Psoas muscle (tissue), 8 donors: ENCODE data around the gene GPR37L1. TPM values are rescaled to one million over a fixed set of nuclear protein-coding genes. Genes with fewer than 3 reads are reported as not detected.

Experiments
- ATAC-seq, 4 donors: fragments of 200-7000 bp; cut with Tn5 transposase; one replicate each; pipeline ENCODE4 v1.9.1; 2020; ENCODE audit warnings: moderate library complexity in 3 of 4, mild to moderate bottlenecking in 2 of 4
- DNase-seq, 2 donors: peaks; one replicate each; pipeline ENCODE4 v3.0.0-alpha.2; 2020
- H3K27ac ChIP-seq: fragments of 200-600 bp; one replicate; pipeline ENCODE4 v1.8.0; 2022
- H3K27me3 ChIP-seq, 3 donors: fragments of 200-600 bp in 1 of 3; one replicate each; pipeline versions ENCODE4 v1.6.1 to v1.8.0; 2013 to 2022; ENCODE audit warnings: low read length in 2 of 3, mild to moderate bottlenecking in 2 of 3, moderate library complexity in 1 of 3; ENCODE audit not compliant: insufficient read depth in 3 of 3
- H3K36me3 ChIP-seq, 2 donors: fragments of 200-600 bp in 1 of 2; one replicate each; pipeline versions ENCODE4 v1.6.1 to v1.8.0; 2013 to 2022; ENCODE audit warnings: low read depth in 1 of 2, mild to moderate bottlenecking in 1 of 2, moderate library complexity in 1 of 2; ENCODE audit not compliant: insufficient read depth in 1 of 2
- H3K4me1 ChIP-seq: fragments of 200-600 bp; one replicate; pipeline ENCODE4 v1.8.0; 2022
- H3K4me3 ChIP-seq: fragments of 200-600 bp; one replicate; pipeline ENCODE4 v1.8.0; 2022; ENCODE audit warnings: mild to moderate bottlenecking
- H3K9me3 ChIP-seq: fragments of 200-600 bp; one replicate; pipeline ENCODE4 v1.8.0; 2022
- WGBS, 3 donors: extraction: QIAGEN DNeasy Blood & Tissue Kit; methylation state at CpG; one replicate each; pipeline versions ENCODE4 v1.1.6 to v1.1.7; 2013; 5-methylcytosine and 5-hydroxymethylcytosine counted together
- intact Hi-C, 2 donors: fragments of 100-400 bp; cut with DNase I; formaldehyde crosslinking; loops; one replicate each; pipeline versions ENCODE4 v1.11.0 to v1.14.2; 2022
- long read RNA-seq, 2 donors: library from polyadenylated mRNA; unstranded; transcript quantifications; one replicate each; pipeline ENCODE4 v2.0.0, GENCODE V29; 2021
- polyA plus RNA-seq, 3 donors: library from polyadenylated mRNA; stranded (reverse); fragments of 200-250 nt; gene quantifications; one replicate each; pipeline ENCODE4 v1.2.3, GENCODE V29; 2013
- total RNA-seq, 4 donors: library from RNA; stranded (reverse); fragmentation: NEBNext Ultra II Directional in 2 of 4; extraction: Animal tissue kit (Norgen Biotek cat#: 25700) in 2 of 4; gene quantifications; one replicate each; pipeline versions ENCODE4 v1.2.1 to v1.2.4, GENCODE V29; 2021 to 2023
- TF ChIP-seq, protein P1 (sequence below): fragments of 200-600 bp; IDR thresholded peaks from one replicate; pipeline ENCODE4 v1.8.0; 2022; ENCODE audit warnings: antibody characterized with exemption
- donor health status: healthy with polysubstance abuse.
- donor health status: DM: no; HTN: no; CAD: no; lungs with moderate emphysema.
- donor health status: Bipolar disorder and iron deficiency.
- donor health status: healthy.
- donor health status: DM: yes; HTN: yes; CAD: no.
- donor health status: DM: no; HTN: no; CAD: no.
- donor health status: DM: no; HTN: no; CAD: no.
- donor health status: DM: yes; HTN: yes; CAD: no.

Gene GPR37L1, protein sequence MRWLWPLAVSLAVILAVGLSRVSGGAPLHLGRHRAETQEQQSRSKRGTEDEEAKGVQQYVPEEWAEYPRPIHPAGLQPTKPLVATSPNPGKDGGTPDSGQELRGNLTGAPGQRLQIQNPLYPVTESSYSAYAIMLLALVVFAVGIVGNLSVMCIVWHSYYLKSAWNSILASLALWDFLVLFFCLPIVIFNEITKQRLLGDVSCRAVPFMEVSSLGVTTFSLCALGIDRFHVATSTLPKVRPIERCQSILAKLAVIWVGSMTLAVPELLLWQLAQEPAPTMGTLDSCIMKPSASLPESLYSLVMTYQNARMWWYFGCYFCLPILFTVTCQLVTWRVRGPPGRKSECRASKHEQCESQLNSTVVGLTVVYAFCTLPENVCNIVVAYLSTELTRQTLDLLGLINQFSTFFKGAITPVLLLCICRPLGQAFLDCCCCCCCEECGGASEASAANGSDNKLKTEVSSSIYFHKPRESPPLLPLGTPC
- total RNA-seq (not detected), polyA plus RNA-seq (under 1 TPM; 0.01 TPM)
- long read RNA-seq, donor 1: 0 reads
- long read RNA-seq, donor 2: 0 reads

DNA sequence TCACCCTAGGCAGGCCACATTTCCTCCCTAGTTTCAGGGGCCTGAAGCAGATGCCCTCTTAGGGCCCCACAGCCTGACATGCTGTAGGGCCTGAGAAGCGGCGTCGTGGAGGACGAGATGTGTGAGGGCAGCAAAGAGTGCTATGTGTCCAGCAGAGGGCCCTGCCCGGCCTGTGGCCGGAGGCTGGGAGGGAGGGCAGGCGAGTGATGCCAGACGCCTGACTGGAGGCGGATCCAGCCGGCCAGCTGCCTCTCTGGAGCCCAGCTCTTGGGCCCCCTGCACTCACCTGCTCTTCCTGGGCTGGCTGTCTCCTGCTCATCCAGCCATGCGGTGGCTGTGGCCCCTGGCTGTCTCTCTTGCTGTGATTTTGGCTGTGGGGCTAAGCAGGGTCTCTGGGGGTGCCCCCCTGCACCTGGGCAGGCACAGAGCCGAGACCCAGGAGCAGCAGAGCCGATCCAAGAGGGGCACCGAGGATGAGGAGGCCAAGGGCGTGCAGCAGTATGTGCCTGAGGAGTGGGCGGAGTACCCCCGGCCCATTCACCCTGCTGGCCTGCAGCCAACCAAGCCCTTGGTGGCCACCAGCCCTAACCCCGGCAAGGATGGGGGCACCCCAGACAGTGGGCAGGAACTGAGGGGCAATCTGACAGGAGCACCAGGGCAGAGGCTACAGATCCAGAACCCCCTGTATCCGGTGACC is at the start of gene GPR37L1:
TSS of gene GPR37L1 (plus strand) at position 279 of the 697 bp plus-strand sequence. CDS start at position 326, 47 bp downstream.
- intact Hi-C loops: loop anchor here in 1 of 2 donors (5.0 kb wide), 1 partner anchor 115 kb away; no protein-coding TSS in a partner anchor
- TF ChIP-seq, protein P1, sequence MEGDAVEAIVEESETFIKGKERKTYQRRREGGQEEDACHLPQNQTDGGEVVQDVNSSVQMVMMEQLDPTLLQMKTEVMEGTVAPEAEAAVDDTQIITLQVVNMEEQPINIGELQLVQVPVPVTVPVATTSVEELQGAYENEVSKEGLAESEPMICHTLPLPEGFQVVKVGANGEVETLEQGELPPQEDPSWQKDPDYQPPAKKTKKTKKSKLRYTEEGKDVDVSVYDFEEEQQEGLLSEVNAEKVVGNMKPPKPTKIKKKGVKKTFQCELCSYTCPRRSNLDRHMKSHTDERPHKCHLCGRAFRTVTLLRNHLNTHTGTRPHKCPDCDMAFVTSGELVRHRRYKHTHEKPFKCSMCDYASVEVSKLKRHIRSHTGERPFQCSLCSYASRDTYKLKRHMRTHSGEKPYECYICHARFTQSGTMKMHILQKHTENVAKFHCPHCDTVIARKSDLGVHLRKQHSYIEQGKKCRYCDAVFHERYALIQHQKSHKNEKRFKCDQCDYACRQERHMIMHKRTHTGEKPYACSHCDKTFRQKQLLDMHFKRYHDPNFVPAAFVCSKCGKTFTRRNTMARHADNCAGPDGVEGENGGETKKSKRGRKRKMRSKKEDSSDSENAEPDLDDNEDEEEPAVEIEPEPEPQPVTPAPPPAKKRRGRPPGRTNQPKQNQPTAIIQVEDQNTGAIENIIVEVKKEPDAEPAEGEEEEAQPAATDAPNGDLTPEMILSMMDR: peak; percentile 35
- DNase-seq: peak; percentile 50 to 71
- 30 to 36% (median 34%) methylated on average over 15 to 19 of the region's 19 CpGs for WGBS, 3 donors
- H3K36me3 ChIP-seq: no peaks in the 10 kb centered on the region
- ATAC-seq: peak; percentile 69 to 79 (median 78)
- no peaks in the 10 kb centered on the region for H3K27me3 ChIP-seq
- no peak within 1 kb of the TSS for H3K27ac ChIP-seq
- no peak within 1 kb of the TSS for H3K4me3 ChIP-seq
- no peaks in the 10 kb centered on the region for H3K4me1 ChIP-seq
- no peaks in the 10 kb centered on the region for H3K9me3 ChIP-seq

DNA sequence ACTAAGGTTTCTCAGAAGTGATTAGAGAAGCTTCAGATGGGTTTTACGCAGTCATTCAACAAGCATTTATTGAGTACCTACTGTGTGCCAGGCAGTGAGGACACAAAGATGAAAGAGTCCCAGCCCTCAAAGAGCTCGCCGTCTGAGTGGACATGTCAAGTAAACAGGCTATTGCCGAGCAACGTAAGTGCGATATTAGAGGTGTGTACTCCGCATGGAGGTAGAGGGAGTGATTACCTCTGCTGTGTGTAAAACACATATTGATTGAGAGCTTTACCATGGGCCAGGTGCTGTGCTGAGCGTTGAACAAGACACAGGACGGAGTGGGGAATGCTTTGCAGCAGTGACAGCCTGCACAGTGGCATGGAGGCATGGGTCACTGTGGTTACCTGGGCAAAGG is 49.5 kb upstream of the GPR37L1 start:
- WGBS, 3 donors: 95 to 97% (median 95%) methylated on average over 9 of the region's 9 CpGs
- no peak overlapping the region for H3K27ac ChIP-seq
- no peak for DNase-seq
- TF ChIP-seq, protein P1: no peak
- intact Hi-C loops: no loop called here
- no peaks in the 10 kb centered on the region for H3K4me1 ChIP-seq
- no peaks in the 10 kb centered on the region for H3K27me3 ChIP-seq
- ATAC-seq: no peak
- H3K9me3 ChIP-seq: no peaks in the 10 kb centered on the region
- no peaks in the 10 kb centered on the region for H3K36me3 ChIP-seq
- H3K4me3 ChIP-seq: no peak overlapping the region

DNA sequence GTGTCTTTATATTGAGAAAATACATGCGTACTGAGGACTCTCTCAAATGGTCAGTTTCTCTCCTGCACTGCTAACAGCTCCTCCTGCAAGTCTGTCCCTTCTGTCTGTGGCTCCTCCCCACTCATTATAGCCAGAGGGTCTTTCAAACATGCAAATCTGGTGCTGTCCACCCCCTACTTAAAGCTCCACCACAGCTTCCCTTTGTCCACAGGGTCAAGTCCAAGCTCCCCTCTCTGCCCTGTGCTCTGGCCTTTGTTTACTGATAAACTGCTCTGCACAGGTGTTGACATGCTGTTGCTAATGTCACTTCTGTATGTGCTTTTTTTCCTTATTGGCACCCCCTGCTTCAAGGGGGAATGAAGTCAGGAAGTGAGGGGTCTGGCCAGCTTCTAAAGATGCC is 47.7 kb upstream of the GPR37L1 start:
- whole genome bisulfite sequencing, 3 donors: 89 to 96% (median 95%) methylated on average over 1 of the region's 1 CpG
- TF ChIP-seq, protein P1: no peak
- Histone ChIP-seq H3K27me3 (no peaks in the 10 kb centered on the region), H3K27ac (no peak overlapping the region), H3K9me3 (no peaks in the 10 kb centered on the region), H3K36me3 (no peaks in the 10 kb centered on the region), H3K4me1 (no peaks in the 10 kb centered on the region), H3K4me3 (no peak overlapping the region)
- no peak for ATAC-seq
- intact Hi-C loops: no loop called here
- no peak for DNase-seq

DNA sequence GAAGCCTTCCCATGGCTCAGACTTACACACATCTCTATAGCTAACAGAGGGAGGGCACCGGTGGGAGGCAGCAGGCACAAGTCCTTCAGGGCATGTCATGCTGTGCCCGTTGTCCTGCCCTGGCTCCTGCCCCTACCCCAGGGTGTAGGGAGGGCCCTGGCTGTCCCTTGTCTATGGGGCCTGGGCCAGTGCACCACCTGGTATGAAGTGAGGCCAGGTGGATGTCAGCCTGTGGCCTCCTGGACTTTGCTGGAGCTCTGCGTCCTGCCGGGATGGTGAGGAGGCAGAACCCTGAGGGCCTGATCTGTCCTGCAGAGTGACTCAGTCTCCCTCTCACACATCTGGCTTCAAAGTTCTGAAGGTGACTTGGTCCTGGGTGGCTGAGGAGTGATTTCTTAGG is 47.3 kb upstream of the GPR37L1 start:
- H3K4me3 ChIP-seq: no peak overlapping the region
- ATAC-seq: no peak
- no peaks in the 10 kb centered on the region for H3K27me3 ChIP-seq
- TF ChIP-seq, protein P1: no peak
- intact Hi-C loops: no loop called here
- no peak overlapping the region for H3K27ac ChIP-seq
- 59 to 81% (median 80%) methylated on average over 4 of the region's 4 CpGs for WGBS, 3 donors
- no peak for DNase-seq
- no peaks in the 10 kb centered on the region for H3K9me3 ChIP-seq
- no peaks in the 10 kb centered on the region for H3K4me1 ChIP-seq
- H3K36me3 ChIP-seq: no peaks in the 10 kb centered on the region
